Activated CD4-positive, alpha-beta T cell treated with anti-CD3 and anti-CD28 coated beads for 36 hours (primary cell): Measurements from ENCODE around the gene PYGM. TPM values are rescaled to one million over a fixed set of nuclear protein-coding genes. Genes with fewer than 3 reads are reported as not detected.

ENCODE experiments used
- ATAC-seq: fragments of 200-7000 bp; cut with Tn5 transposase; one replicate; pipeline ENCODE4 v1.10.0; 2021; ENCODE audit warnings: mild to moderate bottlenecking, moderate library complexity
- CTCF ChIA-PET: fragments of 350-600 bp; sonication (Branson Sonifier 250); formaldehyde crosslinking; loops from one replicate; lab custom pipeline; 2021; ENCODE audit warnings: antibody characterized with exemption; lab: Charles Lee
- POLR2A ChIA-PET: fragments of 350-600 bp; sonication (Branson Sonifier 250); formaldehyde crosslinking; loops from one replicate; lab custom pipeline; 2021; ENCODE audit warnings: antibody characterized with exemption, inconsistent platforms; lab: Charles Lee
- DNase-seq: peaks from one replicate; pipeline ENCODE4 v3.0.0-alpha.2; 2020
- H3K27ac Mint-ChIP-seq: one replicate; pipeline ENCODE4 v1.8.0; 2021; ENCODE audit warnings: mixed read lengths
- H3K27me3 Mint-ChIP-seq: one replicate; pipeline ENCODE4 v1.8.0; 2021; ENCODE audit warnings: mixed read lengths
- H3K36me3 Mint-ChIP-seq: one replicate; pipeline ENCODE4 v1.8.0; 2021; ENCODE audit warnings: low read depth, mixed read lengths
- H3K4me1 Mint-ChIP-seq: one replicate; pipeline ENCODE4 v1.8.0; 2021; ENCODE audit warnings: mixed read lengths
- H3K4me3 Mint-ChIP-seq: one replicate; pipeline ENCODE4 v1.8.0; 2021; ENCODE audit warnings: mild to moderate bottlenecking, moderate library complexity, mixed read lengths
- H3K9me3 Mint-ChIP-seq: one replicate; pipeline ENCODE4 v1.8.0; 2021; ENCODE audit warnings: low read depth, mixed read lengths
- intact Hi-C, 2 experiments: fragments of 100-400 bp; cut with DNase I in 1 of 2; cut with micrococcal nuclease in 1 of 2; formaldehyde crosslinking; loops; one replicate each; pipeline versions ENCODE4 v1.14.2 to v1.15.1; 2022 to 2024; cut with DNase I, micrococcal nuclease
- total RNA-seq, 2 experiments: library from RNA; stranded (reverse); gene quantifications; one replicate each; pipeline ENCODE4 v1.2.3, GENCODE V29; 2021

Gene PYGM
- total RNA-seq, 2 experiments from 2014 or later = 0.87 to 1.5 TPM

DNA sequence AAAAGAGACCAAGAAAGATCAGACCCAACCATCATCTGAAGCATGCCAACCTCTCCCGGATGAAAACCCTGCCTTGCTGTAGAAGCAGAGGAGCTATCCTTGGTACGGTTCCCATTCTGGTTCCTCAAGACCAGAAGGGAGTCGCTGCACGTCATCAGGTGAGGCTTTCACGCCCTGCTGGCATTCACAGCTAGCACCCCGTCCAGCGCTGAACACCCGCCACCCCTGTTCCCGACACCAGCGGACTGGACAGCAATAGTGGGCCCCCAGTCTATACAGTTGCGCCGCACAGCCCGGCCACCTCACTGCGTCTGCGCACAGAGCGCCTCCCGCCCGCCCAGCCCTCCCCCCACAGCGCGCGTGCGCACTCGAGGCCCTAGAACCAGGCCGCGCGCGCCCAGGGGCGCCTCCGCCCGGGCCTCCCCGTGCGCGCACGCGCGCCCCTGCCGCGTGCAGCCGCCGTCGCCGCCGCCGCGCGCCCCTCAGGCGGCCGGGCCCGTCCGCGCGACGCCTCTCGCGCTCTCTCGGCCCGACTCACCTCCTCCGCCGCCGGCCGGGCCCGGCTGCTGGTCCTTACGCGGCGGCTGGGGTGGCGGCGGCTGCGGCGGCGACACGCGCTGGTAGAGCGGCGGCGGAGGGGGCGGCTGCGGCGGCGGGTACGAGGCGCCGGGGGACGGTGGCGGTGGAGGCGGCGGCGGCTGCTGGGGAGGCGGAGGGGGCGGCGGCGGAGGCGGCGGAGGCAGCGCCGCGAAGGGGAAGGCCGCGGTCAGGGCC lies 17.9 kb upstream of the PYGM start:
- DNase-seq (peak; percentile 91), ATAC-seq (peak; percentile 1)
- Mint-ChIP-seq H3K9me3 (no peaks in the 10 kb centered on the region), H3K27me3 (no peaks in the 10 kb centered on the region), H3K36me3 (peaks cover 52% of the 10 kb centered on the region), H3K4me1 (peaks cover 68% of the 10 kb centered on the region), H3K4me3 (peak overlapping the region; percentile 97), H3K27ac (peak overlapping the region; percentile 71)
- POLR2A ChIA-PET = interaction anchor here (0.6 to 1.4 kb wide), 4 partner anchors 13 to 1845 kb away, joined by 4 to 6 read pairs (median 4); no protein-coding TSS in a partner anchor
- CTCF ChIA-PET = interaction anchor here (4.1 kb wide), 1 partner anchor 12 kb away, joined by 38 read pairs; no protein-coding TSS in a partner anchor
- intact Hi-C loops = loop anchor here (1.0 to 10.0 kb wide), 26 partner anchors 10 to 1490 kb away; partner anchors contain the start of genes EHD1 (in 2 of the 2), MEN1 (in 2 of the 2), ZNHIT2 (in 2 of the 2) and CDCA5 (in 1 of the 2)

DNA sequence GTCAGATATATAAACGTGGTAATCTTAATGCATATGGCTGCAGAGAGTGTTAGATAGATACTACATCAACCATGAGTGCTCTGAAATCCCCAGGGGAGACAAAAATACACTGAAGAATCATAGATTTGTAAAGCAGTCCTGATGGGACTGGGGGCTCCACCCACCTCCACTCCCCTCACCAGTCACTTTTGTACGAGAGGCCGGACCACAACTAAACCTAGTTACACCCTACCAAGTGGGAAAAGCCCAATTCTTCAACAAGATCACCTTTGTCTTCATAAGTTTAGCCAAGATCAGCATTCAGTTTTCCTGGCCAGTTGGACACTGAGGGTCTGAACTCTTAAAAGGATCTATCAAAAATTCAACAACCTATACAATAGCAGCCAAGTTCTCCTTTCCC lies 17.1 kb upstream of the PYGM start:
- ATAC-seq (no peak), DNase-seq (no peak)
- no peaks in the 10 kb centered on the region for H3K9me3 Mint-ChIP-seq
- H3K27ac Mint-ChIP-seq = peak overlapping the region; percentile 71
- peaks cover 74% of the 10 kb centered on the region for H3K4me1 Mint-ChIP-seq
- H3K27me3 Mint-ChIP-seq = no peaks in the 10 kb centered on the region
- peak overlapping the region; percentile 97 for H3K4me3 Mint-ChIP-seq
- ChIA-PET POLR2A (interaction anchor here (0.6 to 3.0 kb wide), 3 partner anchors 13 to 47 kb away, joined by 4 to 14 read pairs (median 4); no protein-coding TSS in a partner anchor), CTCF (interaction anchor here (1.1 to 4.1 kb wide), 3 partner anchors 11 to 32 kb away, joined by 3 to 38 read pairs (median 3); partner anchors contain the start of gene PYGM)
- H3K36me3 Mint-ChIP-seq = peaks cover 60% of the 10 kb centered on the region
- intact Hi-C loops = loop anchor here (1.0 to 10.0 kb wide), 9 partner anchors 14 to 1490 kb away; partner anchors contain the start of genes EHD1 (in 1 of the 2), FAM89B (in 1 of the 2), KAT5 (in 1 of the 2) and MEN1 (in 1 of the 2)

DNA sequence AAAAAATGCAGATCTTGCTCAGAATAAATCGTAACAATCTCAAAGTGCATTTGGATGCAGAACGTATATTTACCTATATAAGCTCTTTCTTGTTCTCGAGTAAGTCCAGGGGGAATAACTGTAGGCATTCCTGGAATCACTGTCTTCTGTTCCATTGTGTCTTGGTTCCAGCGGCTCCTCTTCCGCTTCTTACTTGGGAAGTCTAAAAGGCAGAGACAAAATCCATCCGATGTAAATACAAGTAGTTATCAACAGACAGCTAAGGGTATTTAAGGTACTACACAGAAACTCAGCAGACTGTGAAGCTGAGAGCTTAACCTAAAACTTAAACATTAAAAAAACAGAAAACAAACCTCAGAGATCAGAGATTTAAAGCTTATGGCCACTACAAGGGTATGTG lies 16.7 kb upstream of the PYGM start:
- no peaks in the 10 kb centered on the region for H3K9me3 Mint-ChIP-seq
- peak overlapping the region; percentile 97 for H3K4me3 Mint-ChIP-seq
- H3K27ac Mint-ChIP-seq = peak overlapping the region; percentile 71
- ChIA-PET CTCF (interaction anchor here (1.1 to 4.1 kb wide), 3 partner anchors 11 to 32 kb away, joined by 3 to 38 read pairs (median 3); partner anchors contain the start of gene PYGM), POLR2A (interaction anchor here (1.4 to 3.0 kb wide), 2 partner anchors 12 to 15 kb away, joined by 4 to 14 read pairs; no protein-coding TSS in a partner anchor)
- ATAC-seq (no peak), DNase-seq (no peak)
- H3K4me1 Mint-ChIP-seq = peaks cover 78% of the 10 kb centered on the region
- intact Hi-C loops = loop anchor here (2.0 to 10.0 kb wide), 8 partner anchors 14 to 1491 kb away; partner anchors contain the start of genes EHD1 (in 1 of the 2), FAM89B (in 1 of the 2), KAT5 (in 1 of the 2) and RAB1B (in 1 of the 2)
- H3K36me3 Mint-ChIP-seq = peaks cover 64% of the 10 kb centered on the region
- H3K27me3 Mint-ChIP-seq = no peaks in the 10 kb centered on the region

DNA sequence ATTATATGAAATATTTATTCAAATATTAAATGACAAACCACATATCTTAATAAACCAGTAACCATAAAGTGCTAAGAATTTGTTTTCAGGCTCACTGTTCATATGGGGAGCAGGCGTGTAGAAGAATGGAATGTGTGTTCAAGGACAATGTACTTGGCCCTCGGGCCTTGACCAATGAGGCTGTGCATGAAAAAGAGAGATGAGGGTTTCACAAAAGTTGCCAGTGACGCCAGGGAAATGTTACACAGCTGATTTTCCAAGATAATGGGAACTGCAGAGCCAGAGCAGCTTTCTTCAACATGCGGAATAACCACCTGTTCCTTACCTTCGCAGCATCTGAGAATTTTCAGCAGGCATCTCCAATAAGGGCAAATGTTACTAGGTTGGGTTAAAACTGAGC lies 14.4 kb upstream of the PYGM start:
- DNase-seq (no peak), ATAC-seq (no peak)
- POLR2A ChIA-PET = interaction anchor here (1.0 to 3.0 kb wide), 5 partner anchors 10 to 473 kb away, joined by 4 to 17 read pairs (median 11); partner anchors contain the start of gene PYGM
- CTCF ChIA-PET = interaction anchor here (0.7 to 4.1 kb wide), 5 partner anchors 8 to 240 kb away, joined by 3 to 38 read pairs (median 4); partner anchors contain the start of gene ARL2
- peak overlapping the region; percentile 0 for H3K4me3 Mint-ChIP-seq
- H3K4me1 Mint-ChIP-seq = peaks cover 78% of the 10 kb centered on the region
- no peaks in the 10 kb centered on the region for H3K9me3 Mint-ChIP-seq
- intact Hi-C loops = loop anchor here in 1 of 2 experiments (10.0 kb wide), 1 partner anchor 341 kb away; the partner anchor contains the start of genes TM7SF2 and ZNHIT2
- no peaks in the 10 kb centered on the region for H3K27me3 Mint-ChIP-seq
- peaks cover 83% of the 10 kb centered on the region for H3K36me3 Mint-ChIP-seq
- peak overlapping the region; percentile 88 for H3K27ac Mint-ChIP-seq

DNA sequence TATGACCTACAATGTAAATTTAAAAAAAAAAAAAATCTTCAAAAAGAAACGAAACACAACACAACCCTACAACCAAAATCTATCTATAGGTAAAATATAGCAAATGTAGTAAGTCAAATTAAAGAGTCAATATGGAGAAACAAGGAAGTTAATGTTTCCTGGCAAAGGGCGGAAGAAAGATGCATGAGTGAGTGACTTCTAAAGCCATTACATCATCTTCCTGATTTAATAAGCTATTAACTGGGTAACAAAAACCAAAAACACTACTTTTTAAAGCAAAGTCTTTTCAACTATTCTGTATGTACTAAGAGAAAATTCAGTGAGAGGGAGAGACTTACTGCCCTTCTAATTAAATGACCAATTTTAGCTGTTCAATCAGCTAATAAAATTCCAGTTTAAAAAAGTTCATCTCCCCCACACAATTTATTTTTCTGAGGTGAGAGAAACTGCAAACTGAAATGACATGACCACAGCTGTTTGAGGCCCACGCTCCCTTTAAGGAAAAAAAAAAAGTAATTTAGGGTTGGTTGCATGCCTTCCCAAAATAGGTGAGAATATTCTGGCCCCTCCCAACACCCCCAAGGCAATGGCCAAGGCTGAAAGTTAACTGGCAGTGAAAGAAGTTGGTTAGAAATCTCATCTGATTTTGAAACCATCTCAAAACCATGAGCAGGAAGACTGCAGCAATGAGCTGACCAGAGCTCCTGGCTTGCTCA lies 12.7 kb upstream of the PYGM start:
- H3K27me3 Mint-ChIP-seq = no peaks in the 10 kb centered on the region
- intact Hi-C loops = loop anchor here in 1 of 2 experiments (10.0 kb wide), 1 partner anchor 342 kb away; the partner anchor contains the start of genes TM7SF2 and ZNHIT2
- ChIA-PET CTCF (interaction anchor here (0.6 to 4.1 kb wide), 8 partner anchors 9 to 122 kb away, joined by 3 to 30 read pairs (median 4); partner anchors contain the start of genes PYGM and RASGRP2), POLR2A (interaction anchor here (1.5 kb wide), 2 partner anchors 9 to 11 kb away, joined by 9 to 13 read pairs; no protein-coding TSS in a partner anchor)
- DNase-seq (no peak), ATAC-seq (no peak)
- peaks cover 97% of the 10 kb centered on the region for H3K36me3 Mint-ChIP-seq
- peaks cover 93% of the 10 kb centered on the region for H3K4me1 Mint-ChIP-seq
- H3K4me3 Mint-ChIP-seq = peak overlapping the region; percentile 28
- H3K9me3 Mint-ChIP-seq = no peaks in the 10 kb centered on the region
- peak overlapping the region; percentile 93 for H3K27ac Mint-ChIP-seq

DNA sequence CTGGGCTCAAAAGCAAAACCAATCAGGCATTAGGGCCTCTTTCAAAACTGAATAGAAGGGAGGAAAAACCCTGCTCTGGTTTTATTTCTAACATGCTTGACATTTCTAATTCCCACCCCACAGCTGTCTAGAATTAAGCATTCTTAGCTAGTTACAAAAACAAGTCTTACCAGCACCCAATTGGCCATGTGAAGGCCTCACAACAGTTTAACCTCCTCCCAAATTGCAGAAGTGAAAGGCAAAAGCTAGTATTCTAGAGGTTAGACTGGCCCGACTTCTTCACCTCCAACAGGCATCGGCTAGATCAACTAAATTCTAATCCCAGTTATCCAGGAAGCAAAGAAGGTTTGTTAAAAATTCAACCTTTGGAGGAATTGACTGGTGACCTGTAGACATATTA lies 12.1 kb upstream of the PYGM start:
- Mint-ChIP-seq H3K27ac (peak overlapping the region; percentile 93), H3K4me3 (peak overlapping the region; percentile 28)

DNA sequence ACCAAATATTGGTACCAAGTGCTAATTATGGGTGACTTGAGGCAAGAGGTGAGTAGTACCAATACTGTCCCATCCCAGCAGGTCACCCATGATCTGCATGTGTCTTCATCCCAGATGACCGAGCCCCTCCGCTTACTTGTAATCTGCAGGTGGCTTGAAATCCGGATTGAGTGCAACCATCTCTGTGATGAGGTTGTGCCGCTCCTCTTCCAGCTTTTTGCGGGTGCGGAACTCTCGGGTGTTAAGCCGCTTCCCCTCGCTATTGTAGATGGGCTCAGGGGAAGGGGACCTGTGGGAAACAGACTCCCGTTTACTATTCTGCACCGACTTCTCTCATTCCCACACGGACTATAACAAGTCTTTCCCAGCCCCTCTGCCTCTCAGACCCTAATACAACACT lies 10.3 kb upstream of the PYGM start:
- Mint-ChIP-seq H3K27me3 (no peaks in the 10 kb centered on the region), H3K27ac (no peak overlapping the region), H3K4me3 (no peak overlapping the region), H3K36me3 (peaks cover 91% of the 10 kb centered on the region), H3K4me1 (peaks cover 90% of the 10 kb centered on the region), H3K9me3 (no peaks in the 10 kb centered on the region)
- ChIA-PET CTCF (interaction anchor here (0.6 to 4.1 kb wide), 3 partner anchors 8 to 600 kb away, joined by 3 to 30 read pairs (median 3); partner anchors contain the start of gene PYGM), POLR2A (interaction anchor here (0.6 to 1.1 kb wide), 4 partner anchors 8 to 617 kb away, joined by 3 to 6 read pairs (median 4); no protein-coding TSS in a partner anchor)
- intact Hi-C loops = loop anchor here in 1 of 2 experiments (10.0 kb wide), 1 partner anchor 345 kb away; the partner anchor contains the start of genes TM7SF2 and ZNHIT2
- no peak for ATAC-seq
- DNase-seq = no peak

More for the DNA sequence above, 12.1 kb upstream of the PYGM start:
- Mint-ChIP-seq H3K36me3 (peaks cover 97% of the 10 kb centered on the region), H3K27me3 (no peaks in the 10 kb centered on the region), H3K4me1 (peaks cover 95% of the 10 kb centered on the region), H3K9me3 (no peaks in the 10 kb centered on the region)
- ATAC-seq (no peak), DNase-seq (no peak)
- CTCF ChIA-PET = interaction anchor here (0.7 to 4.1 kb wide), 7 partner anchors 10 to 123 kb away, joined by 3 to 30 read pairs (median 3); partner anchors contain the start of genes PYGM and RASGRP2
- POLR2A ChIA-PET = interaction anchor here (0.7 to 1.5 kb wide), 3 partner anchors 8 to 276 kb away, joined by 3 to 13 read pairs (median 9); no protein-coding TSS in a partner anchor
- intact Hi-C loops = loop anchor here in 1 of 2 experiments (10.0 kb wide), 1 partner anchor 343 kb away; the partner anchor contains the start of genes TM7SF2 and ZNHIT2

DNA sequence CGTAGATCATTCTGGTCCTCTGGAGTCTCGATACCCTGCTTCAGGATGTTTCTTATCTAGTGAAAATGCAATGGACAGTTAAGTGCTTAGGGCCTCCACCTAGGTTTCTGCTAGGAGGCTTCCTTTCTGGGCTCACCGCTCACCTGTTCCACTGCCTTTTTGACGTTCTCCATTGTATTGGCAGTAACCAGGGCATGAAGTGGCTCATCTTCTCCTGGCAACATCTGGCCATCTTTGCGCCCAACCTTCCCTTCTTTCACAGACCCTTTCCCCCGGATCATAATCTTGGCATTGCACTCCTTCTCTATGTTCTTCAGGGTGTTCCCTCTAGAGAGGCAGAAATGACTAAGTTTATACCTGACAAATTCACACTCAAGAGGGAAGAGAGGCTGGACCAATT lies 9.5 kb upstream of the PYGM start:
- intact Hi-C loops = no loop called here
- H3K4me3 Mint-ChIP-seq = no peak overlapping the region
- H3K9me3 Mint-ChIP-seq = no peaks in the 10 kb centered on the region
- CTCF ChIA-PET = interaction anchor here (0.6 to 4.1 kb wide), 3 partner anchors 7 to 23 kb away, joined by 3 to 30 read pairs (median 4); partner anchors contain the start of gene PYGM
- ATAC-seq (no peak), DNase-seq (no peak)
- H3K27me3 Mint-ChIP-seq = no peaks in the 10 kb centered on the region
- POLR2A ChIA-PET = interaction anchor here (0.8 to 1.1 kb wide), 2 partner anchors 9 kb away, joined by 3 to 6 read pairs; no protein-coding TSS in a partner anchor
- H3K36me3 Mint-ChIP-seq = peaks cover 91% of the 10 kb centered on the region
- H3K4me1 Mint-ChIP-seq = peaks cover 90% of the 10 kb centered on the region
- peak overlapping the region; percentile 74 for H3K27ac Mint-ChIP-seq

DNA sequence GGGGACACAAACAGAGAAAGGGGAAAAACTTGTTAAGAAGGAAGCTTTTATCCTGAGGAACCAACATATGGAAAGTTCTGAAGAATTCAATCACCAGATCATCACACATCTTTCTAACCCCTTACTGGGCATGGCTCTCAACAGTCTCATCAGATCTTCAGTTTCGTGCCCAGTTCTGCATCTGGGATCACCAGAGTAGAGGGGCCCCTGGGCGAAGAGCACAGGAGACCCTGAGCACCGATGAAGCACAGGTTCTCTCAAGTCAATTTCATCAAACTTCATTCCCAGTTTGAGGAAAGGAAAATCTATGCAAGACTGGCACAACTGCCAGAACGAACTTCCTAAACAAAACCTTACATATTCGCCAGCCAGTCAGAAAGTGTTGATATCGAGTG lies 8.5 kb upstream of the PYGM start:
- Mint-ChIP-seq H3K9me3 (no peaks in the 10 kb centered on the region), H3K4me1 (peaks cover 91% of the 10 kb centered on the region), H3K27me3 (no peaks in the 10 kb centered on the region), H3K4me3 (no peak overlapping the region), H3K27ac (peak overlapping the region; percentile 82), H3K36me3 (peaks cover 92% of the 10 kb centered on the region)
- ChIA-PET CTCF (interaction anchor here (0.9 to 6.0 kb wide), 5 partner anchors 7 to 32 kb away, joined by 3 to 38 read pairs (median 3); partner anchors contain the start of gene SF1), POLR2A (no interaction called here)
- DNase-seq = no peak
- intact Hi-C loops = no loop called here
- no peak for ATAC-seq
